ENCODE results near the gene TGFBR3. TPM values are rescaled to one million over a fixed set of nuclear protein-coding genes. Genes with fewer than 3 reads are reported as not detected.

The TGFBR3 gene
- total RNA-seq, 4 donors from 2014 or later = 37.3 to 61.7 (median 48.4) TPM

GRCh38 chr1:91687452-91687851, 198.5 kb downstream of the TGFBR3 start:
- peaks cover 30 to 51% of the 10 kb centered on the region in 2 donors for H3K4me1 ChIP-seq
- intact Hi-C loops (cut with DNase I; ENCODE audit: low total_unique reads) = no loop called here
- no peak for DNase-seq
- no peaks in the 10 kb centered on the region for H3K27me3 ChIP-seq
- TF ChIP-seq CTCF (IDR thresholded peaks at IDR 0.05 in 4 of 5, conservative IDR thresholded peaks at IDR 0.05 in 1 of 5) = no peak
- TF ChIP-seq POLR2A (IDR thresholded peaks at IDR 0.05) = no peak
- H3K27ac ChIP-seq = peak overlapping the region; percentile 40 to 74 (median 67)
- no peak overlapping the region for H3K4me3 ChIP-seq
- H3K9me3 ChIP-seq = no peaks in the 10 kb centered on the region
- peak; percentile 68 to 76 for ATAC-seq
- in situ Hi-C loops (cut with MboI; ENCODE audit: low sequenced_read_pairs in 4 of 4) = no loop called here
- peaks cover 0 to 10% of the 10 kb centered on the region in 2 donors for H3K36me3 ChIP-seq

DNA sequence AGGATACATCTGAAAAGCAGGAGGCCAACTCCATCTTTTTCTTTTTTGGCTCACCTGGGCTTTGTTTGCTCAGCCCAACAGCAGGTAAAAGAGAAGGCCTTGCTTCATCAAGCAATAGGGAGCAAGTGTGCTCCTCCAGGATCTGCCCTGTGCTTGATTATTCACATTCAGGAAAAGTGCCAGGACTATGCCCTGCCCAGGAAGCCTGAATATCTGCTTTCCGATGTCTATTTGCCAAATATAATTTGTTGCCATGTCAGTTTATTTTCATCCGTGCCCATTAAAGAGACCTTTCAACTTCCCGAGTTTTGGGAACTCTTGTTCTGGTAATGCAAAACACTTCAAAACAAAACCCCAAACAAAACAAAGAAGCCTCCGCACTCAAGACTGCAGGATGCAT, 200.0 kb downstream of the TGFBR3 start:
- H3K4me3 ChIP-seq = no peak overlapping the region
- intact Hi-C loops (cut with DNase I; ENCODE audit: low total_unique reads) = no loop called here
- ATAC-seq = peak; percentile 37 to 52
- peaks cover 0 to 10% of the 10 kb centered on the region in 2 donors for H3K36me3 ChIP-seq
- in situ Hi-C loops (cut with MboI; ENCODE audit: low sequenced_read_pairs in 4 of 4) = no loop called here
- H3K9me3 ChIP-seq = no peaks in the 10 kb centered on the region
- DNase-seq = no peak
- peaks cover 30 to 47% of the 10 kb centered on the region in 2 donors for H3K4me1 ChIP-seq
- TF ChIP-seq POLR2A (IDR thresholded peaks at IDR 0.05) (no peak), CTCF (IDR thresholded peaks at IDR 0.05 in 4 of 5, conservative IDR thresholded peaks at IDR 0.05 in 1 of 5) (no peak)
- H3K27ac ChIP-seq = peak overlapping the region; percentile 40 to 74 (median 67)
- no peaks in the 10 kb centered on the region for H3K27me3 ChIP-seq

- intact Hi-C loops (cut with DNase I; ENCODE audit: low total_unique reads) = no loop called here
- Histone ChIP-seq H3K9me3 (no peaks in the 10 kb centered on the region), H3K27ac (peak overlapping the region in 2 of 4 donors; percentile 12 to 38), H3K36me3 (peaks cover 0 to 10% of the 10 kb centered on the region in 2 donors), H3K4me3 (no peak overlapping the region), H3K4me1 (peaks cover 30 to 44% of the 10 kb centered on the region in 2 donors), H3K27me3 (no peaks in the 10 kb centered on the region)
- DNase-seq = no peak
- in situ Hi-C loops (cut with MboI; ENCODE audit: low sequenced_read_pairs in 4 of 4) = no loop called here
- no peak for ATAC-seq
- no peak for TF ChIP-seq CTCF (IDR thresholded peaks at IDR 0.05 in 4 of 5, conservative IDR thresholded peaks at IDR 0.05 in 1 of 5)
- no peak for TF ChIP-seq POLR2A (IDR thresholded peaks at IDR 0.05)
Observed at GRCh38 chr1:91684481-91685196, 201.3 kb downstream of the TGFBR3 start.

- peaks cover 25 to 38% of the 10 kb centered on the region in 2 donors for H3K4me1 ChIP-seq
- DNase-seq = no peak
- peak overlapping the region in 1 of 4 donors; percentile 38 for H3K27ac ChIP-seq
- intact Hi-C loops (cut with DNase I; ENCODE audit: low total_unique reads) = no loop called here
- H3K36me3 ChIP-seq = peaks cover 0 to 10% of the 10 kb centered on the region in 2 donors
- H3K9me3 ChIP-seq = no peaks in the 10 kb centered on the region
- in situ Hi-C loops (cut with MboI; ENCODE audit: low sequenced_read_pairs in 4 of 4) = no loop called here
- no peak for ATAC-seq
- no peak overlapping the region for H3K4me3 ChIP-seq
- H3K27me3 ChIP-seq = no peaks in the 10 kb centered on the region
- TF ChIP-seq CTCF (IDR thresholded peaks at IDR 0.05 in 4 of 5, conservative IDR thresholded peaks at IDR 0.05 in 1 of 5) (no peak), POLR2A (IDR thresholded peaks at IDR 0.05) (no peak)
Observed at GRCh38 chr1:91683598-91683951, 202.4 kb downstream of the TGFBR3 start.

Measured in gastrocnemius medialis (tissue), 4 donors.